HG03520 (cell line): Measurements from ENCODE around the gene FILIP1.

Experiments
- ATAC-seq: cut with Tn5 transposase; IDR thresholded peaks from one replicate; pipeline ENCODE4 v1.9.1; 2021; ENCODE audit warnings: mild to moderate bottlenecking, moderate library complexity; ENCODE audit not compliant: unreplicated experiment

Gene FILIP1, protein sequence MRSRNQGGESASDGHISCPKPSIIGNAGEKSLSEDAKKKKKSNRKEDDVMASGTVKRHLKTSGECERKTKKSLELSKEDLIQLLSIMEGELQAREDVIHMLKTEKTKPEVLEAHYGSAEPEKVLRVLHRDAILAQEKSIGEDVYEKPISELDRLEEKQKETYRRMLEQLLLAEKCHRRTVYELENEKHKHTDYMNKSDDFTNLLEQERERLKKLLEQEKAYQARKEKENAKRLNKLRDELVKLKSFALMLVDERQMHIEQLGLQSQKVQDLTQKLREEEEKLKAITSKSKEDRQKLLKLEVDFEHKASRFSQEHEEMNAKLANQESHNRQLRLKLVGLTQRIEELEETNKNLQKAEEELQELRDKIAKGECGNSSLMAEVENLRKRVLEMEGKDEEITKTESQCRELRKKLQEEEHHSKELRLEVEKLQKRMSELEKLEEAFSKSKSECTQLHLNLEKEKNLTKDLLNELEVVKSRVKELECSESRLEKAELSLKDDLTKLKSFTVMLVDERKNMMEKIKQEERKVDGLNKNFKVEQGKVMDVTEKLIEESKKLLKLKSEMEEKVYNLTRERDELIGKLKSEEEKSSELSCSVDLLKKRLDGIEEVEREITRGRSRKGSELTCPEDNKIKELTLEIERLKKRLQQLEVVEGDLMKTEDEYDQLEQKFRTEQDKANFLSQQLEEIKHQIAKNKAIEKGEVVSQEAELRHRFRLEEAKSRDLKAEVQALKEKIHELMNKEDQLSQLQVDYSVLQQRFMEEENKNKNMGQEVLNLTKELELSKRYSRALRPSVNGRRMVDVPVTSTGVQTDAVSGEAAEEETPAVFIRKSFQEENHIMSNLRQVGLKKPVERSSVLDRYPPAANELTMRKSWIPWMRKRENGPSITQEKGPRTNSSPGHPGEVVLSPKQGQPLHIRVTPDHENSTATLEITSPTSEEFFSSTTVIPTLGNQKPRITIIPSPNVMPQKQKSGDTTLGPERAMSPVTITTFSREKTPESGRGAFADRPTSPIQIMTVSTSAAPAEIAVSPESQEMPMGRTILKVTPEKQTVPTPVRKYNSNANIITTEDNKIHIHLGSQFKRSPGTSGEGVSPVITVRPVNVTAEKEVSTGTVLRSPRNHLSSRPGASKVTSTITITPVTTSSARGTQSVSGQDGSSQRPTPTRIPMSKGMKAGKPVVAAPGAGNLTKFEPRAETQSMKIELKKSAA (N-terminal part only)

DNA sequence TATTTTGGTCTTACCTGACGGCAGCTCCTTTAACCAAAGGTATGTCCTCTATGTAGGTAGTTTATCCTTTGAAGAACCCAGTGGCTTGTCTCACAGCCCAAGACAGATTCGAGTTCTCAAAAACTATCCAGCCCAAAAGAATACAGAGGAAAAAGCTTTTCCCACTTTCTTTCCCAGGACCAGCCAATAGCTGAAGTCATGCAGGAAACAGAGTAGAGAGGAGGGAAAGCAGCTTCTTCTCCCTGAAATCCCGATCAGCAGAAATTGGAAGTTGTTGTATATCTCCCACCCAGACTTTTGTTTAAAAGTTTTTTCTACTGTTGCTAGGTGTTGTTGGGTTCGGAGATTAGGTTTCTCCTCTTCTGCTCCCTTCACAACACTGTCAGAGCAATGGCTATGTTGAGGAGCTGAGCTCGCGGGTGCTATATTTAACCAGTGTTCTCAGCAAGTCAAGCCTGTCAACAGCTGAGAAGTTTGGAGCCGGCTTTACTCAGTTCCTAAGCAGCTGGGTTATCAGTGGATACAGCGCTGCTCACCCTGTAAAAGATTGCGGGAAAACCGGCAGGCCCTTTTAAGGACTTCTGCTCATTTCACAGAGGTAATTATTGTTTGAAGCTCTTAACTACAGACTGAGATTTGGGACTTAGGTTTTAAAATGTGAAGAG, at the start of gene FILIP1:
FILIP1 (minus strand) TSS at position 401 of the 665 bp plus-strand sequence. CDS start 78,828 bp downstream, outside the sequence.
- ATAC-seq = no peak

GRCh38 chr6:75543311-75543710, 49.7 kb upstream of the FILIP1 start:
- no peak for ATAC-seq

DNA sequence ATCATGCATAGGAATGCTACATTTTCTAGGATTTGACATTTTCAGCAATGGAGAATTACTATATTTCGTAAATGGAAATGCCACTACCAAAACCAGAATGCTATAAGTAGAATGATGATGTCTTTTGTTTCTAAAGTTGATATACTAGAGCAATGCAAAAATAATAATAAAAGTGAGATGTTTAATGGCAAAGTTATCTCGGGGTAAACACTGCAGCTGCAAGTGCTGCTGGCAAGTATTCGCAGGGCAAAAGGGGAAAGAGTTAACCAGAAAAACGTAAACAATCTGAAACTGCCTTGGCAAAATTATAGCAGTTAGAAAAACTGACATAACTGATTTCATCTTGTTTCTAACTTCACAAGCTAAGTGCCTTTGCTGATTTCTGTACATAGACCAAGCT, 45.5 kb upstream of the FILIP1 start:
- ATAC-seq = no peak

GRCh38 chr6:75532521-75532920, 38.9 kb upstream of the FILIP1 start:
- ATAC-seq = no peak

- ATAC-seq = no peak
These were observed 37.6 kb upstream of the FILIP1 start for GRCh38 chr6:75531174-75531573.

- ATAC-seq = no peak
These were observed 37.1 kb upstream of the FILIP1 start for GRCh38 chr6:75530696-75531095.

DNA sequence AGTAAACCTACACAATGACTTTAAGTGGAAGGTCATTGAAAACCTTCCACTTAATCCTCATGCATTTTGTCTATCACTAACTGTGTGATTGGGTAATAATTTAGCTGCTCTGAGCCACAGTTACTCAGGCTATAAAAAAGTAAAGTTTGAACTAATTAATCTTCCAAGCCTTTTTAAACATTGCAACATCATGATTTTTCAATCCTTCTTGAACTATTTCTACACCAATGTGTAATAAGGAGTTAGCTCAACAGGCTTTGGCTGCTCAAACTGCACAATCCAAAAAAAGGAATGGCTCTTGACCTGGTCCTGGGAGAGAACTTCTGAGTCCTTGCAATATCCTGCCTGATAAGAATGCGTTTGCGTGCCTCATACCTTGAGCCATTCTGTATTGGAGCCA, 34.8 kb upstream of the FILIP1 start:
- no peak for ATAC-seq

DNA sequence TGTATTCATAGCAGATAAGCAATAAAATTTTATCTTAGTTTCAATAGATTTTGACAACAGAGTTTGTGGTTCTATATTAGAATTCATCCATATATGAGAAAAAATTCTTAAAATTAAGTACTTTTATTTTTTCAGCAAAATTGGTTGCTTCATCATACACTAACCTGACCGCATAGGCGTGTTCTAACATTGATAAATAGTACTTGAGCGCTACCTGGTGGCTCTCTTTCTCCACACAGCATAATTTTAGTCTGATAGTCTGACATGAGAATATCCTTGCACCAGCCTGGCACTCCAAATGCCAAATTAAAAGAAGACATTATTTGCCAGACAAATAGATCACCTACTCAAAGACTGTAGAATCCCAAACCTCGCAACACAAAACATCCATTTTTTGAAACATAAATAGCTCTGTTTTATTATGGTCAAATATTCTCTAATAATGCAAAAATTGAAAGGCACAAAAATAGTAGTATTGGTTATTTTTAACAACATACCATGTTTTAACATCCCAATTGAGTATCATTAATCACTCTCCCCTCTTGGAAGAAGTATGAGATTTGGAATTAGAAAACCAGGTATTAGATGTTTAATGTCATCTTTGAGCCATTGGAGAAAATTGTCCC, 33.0 kb upstream of the FILIP1 start:
- ATAC-seq = peak; percentile 85

DNA sequence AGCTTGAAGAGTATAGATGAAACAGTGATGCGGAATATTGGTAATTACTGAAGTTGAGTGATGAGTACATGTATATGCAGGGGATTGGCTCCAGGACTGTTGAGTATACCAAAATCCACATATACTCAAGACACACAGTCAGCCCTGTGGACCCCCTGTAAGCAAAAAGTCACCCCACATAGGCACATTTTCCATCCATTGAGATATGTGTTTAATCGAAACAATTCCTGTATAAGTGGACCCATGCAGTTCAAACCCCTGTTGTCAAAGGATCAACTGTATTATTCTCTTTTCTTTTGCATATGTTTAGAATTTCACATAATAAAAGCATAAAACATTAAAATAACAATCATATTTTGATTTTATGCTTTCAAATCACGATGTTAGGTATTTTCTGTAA, 32.1 kb upstream of the FILIP1 start:
- ATAC-seq = no peak

- ATAC-seq = no peak
These were observed 30.8 kb upstream of the FILIP1 start for GRCh38 chr6:75524322-75524972.

GRCh38 chr6:75516757-75517156, 23.2 kb upstream of the FILIP1 start:
- no peak for ATAC-seq

DNA sequence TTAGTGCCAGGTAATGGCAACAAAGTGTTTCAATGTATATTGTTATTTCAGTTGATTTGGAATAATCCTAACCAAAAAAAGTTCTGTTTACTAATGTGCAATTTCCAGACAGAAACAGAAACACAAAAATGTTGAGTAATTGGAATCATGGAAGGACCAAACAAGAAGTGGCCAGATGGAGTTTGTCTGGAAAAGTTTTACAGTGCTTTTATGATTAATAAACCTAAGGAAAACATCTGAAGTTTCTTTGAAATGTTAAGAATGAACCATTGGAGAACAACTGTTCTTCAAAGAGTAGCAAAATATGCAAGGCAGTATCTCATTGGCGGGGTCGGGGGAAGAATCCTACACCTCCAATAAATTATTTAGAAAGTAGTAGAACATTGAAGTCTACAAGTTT, 19.0 kb upstream of the FILIP1 start:
- ATAC-seq = no peak

GRCh38 chr6:75505424-75505823, 11.8 kb upstream of the FILIP1 start:
- no peak for ATAC-seq

GRCh38 chr6:75504465-75505222, 11.0 kb upstream of the FILIP1 start:
- ATAC-seq = no peak

DNA sequence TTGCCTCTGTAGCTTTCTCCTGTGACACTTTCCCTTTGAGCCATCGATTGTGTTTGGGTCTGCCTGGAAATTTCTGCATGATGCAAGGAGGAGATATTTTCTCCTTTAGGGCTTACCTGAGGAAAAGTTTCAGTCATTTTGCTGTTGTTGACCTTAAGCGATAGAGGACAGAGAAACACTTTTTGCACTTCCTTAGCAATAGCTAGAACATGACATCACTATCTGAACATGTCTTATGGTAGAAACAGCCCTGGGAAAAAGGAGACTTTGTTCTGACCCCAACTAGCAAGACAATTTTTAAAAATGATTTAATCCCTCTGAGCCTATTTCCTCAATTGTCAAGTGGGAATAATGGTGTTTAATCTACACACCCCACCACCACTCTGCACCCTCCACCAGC, 9.7 kb upstream of the FILIP1 start:
- ATAC-seq = no peak

DNA sequence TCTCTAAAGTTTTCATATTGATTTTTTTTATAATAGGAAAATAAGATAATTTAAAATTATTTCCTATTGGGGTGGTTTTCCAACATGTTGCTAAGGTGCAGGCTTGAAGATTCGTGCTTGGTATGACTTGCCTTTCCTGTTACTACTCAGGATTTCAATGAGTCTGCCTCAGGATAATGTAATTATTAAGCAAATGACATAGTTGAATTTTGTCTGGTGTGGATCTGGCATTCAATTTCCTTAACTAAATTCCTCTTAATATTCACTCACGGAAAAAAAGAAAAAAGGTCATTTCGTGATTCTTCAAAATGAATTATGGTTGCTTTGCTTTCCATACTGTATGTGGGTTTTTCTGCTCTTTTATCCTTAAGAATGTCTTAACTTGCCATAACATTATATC, 9.3 kb upstream of the FILIP1 start:
- ATAC-seq = no peak

DNA sequence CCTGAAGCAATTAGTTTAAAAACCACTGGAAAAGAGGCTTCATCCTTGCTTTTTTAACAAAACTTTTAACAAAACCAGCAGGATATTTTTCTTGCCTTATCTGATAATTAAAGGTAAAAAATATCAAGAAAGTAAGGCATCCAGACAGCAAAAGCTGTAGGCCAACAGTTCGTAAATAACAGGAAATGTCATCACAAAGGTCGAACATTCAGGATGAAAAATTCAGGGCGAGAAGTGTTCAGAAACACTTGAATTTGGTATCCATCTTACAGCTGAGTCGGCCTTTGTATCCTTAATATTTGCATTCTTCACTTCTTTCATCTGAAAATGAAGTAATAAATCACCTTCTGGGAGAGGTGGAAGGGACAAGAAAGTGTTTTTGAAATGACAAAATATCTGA, 8.2 kb upstream of the FILIP1 start:
- ATAC-seq = no peak

- ATAC-seq = no peak
These were observed 6.0 kb upstream of the FILIP1 start for GRCh38 chr6:75499640-75500039.

DNA sequence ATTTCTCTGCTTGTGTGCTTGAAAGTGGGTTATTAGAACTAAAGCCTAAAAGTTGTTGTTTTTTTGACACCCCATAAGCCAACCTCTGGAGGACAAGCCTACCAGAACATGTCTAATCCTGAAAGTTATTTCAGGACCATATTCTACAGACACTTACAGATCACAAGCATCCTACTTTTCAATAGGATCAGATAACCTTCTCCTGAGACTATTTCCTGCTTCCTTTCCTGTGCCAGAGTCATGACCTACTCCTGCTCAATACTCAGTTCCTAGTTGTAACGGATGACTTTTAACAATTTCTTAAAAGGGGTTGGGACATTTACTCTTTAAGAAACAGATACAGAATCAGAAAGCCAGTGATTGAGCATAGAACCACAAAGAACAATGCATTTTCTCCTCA, 5.3 kb upstream of the FILIP1 start:
- ATAC-seq = no peak
